Measurements from ENCODE around the gene TNFRSF8.

Gene TNFRSF8

GRCh38 chr1:12186679-12186985 lies 123.5 kb downstream of the TNFRSF8 start:
- Histone ChIP-seq H3K36me3 (ENCODE audit: low read depth) (no peaks in the 10 kb centered on the region), H3K9me3 (ENCODE audit: severe bottlenecking) (no peaks in the 10 kb centered on the region), H3K27me3 (ENCODE audit: insufficient read depth, poor library complexity, severe bottlenecking) (peaks cover under 1% of the 10 kb centered on the region), H3K27ac (ENCODE audit: poor library complexity, severe bottlenecking) (no peak overlapping the region), H3K4me3 (ENCODE audit: severe bottlenecking) (no peak overlapping the region), H3K4me1 (ENCODE audit: insufficient read depth, poor library complexity, severe bottlenecking) (no peaks in the 10 kb centered on the region)
- no peak for ATAC-seq (ENCODE audit: low read depth)
- no peak for DNase-seq (ENCODE audit: low spot score)
- TF ChIP-seq, protein P1, sequence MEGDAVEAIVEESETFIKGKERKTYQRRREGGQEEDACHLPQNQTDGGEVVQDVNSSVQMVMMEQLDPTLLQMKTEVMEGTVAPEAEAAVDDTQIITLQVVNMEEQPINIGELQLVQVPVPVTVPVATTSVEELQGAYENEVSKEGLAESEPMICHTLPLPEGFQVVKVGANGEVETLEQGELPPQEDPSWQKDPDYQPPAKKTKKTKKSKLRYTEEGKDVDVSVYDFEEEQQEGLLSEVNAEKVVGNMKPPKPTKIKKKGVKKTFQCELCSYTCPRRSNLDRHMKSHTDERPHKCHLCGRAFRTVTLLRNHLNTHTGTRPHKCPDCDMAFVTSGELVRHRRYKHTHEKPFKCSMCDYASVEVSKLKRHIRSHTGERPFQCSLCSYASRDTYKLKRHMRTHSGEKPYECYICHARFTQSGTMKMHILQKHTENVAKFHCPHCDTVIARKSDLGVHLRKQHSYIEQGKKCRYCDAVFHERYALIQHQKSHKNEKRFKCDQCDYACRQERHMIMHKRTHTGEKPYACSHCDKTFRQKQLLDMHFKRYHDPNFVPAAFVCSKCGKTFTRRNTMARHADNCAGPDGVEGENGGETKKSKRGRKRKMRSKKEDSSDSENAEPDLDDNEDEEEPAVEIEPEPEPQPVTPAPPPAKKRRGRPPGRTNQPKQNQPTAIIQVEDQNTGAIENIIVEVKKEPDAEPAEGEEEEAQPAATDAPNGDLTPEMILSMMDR (IDR thresholded peaks at IDR 0.05; ENCODE audit: poor library complexity, severe bottlenecking), result no peak

- no peak for DNase-seq (ENCODE audit: low spot score)
- no peak for ATAC-seq (ENCODE audit: low read depth)
- TF ChIP-seq, protein P1 (IDR thresholded peaks at IDR 0.05; ENCODE audit: poor library complexity, severe bottlenecking), result no peak
- Histone ChIP-seq H3K36me3 (ENCODE audit: low read depth) (no peaks in the 10 kb centered on the region), H3K27me3 (ENCODE audit: insufficient read depth, poor library complexity, severe bottlenecking) (peaks cover 7% of the 10 kb centered on the region), H3K27ac (ENCODE audit: poor library complexity, severe bottlenecking) (no peak overlapping the region), H3K4me1 (ENCODE audit: insufficient read depth, poor library complexity, severe bottlenecking) (no peaks in the 10 kb centered on the region), H3K9me3 (ENCODE audit: severe bottlenecking) (no peaks in the 10 kb centered on the region), H3K4me3 (ENCODE audit: severe bottlenecking) (no peak overlapping the region)
Measured at GRCh38 chr1:12188115-12188514, 125.0 kb downstream of the TNFRSF8 start.

GRCh38 chr1:12188657-12189327 lies 125.7 kb downstream of the TNFRSF8 start:
- Histone ChIP-seq H3K9me3 (ENCODE audit: severe bottlenecking) (no peaks in the 10 kb centered on the region), H3K36me3 (ENCODE audit: low read depth) (no peaks in the 10 kb centered on the region), H3K4me1 (ENCODE audit: insufficient read depth, poor library complexity, severe bottlenecking) (no peaks in the 10 kb centered on the region), H3K27me3 (ENCODE audit: insufficient read depth, poor library complexity, severe bottlenecking) (peaks cover 7% of the 10 kb centered on the region), H3K4me3 (ENCODE audit: severe bottlenecking) (no peak overlapping the region), H3K27ac (ENCODE audit: poor library complexity, severe bottlenecking) (no peak overlapping the region)
- TF ChIP-seq, protein P1 (IDR thresholded peaks at IDR 0.05; ENCODE audit: poor library complexity, severe bottlenecking), result no peak
- DNase-seq (ENCODE audit: low spot score), result no peak
- ATAC-seq (ENCODE audit: low read depth), result no peak

DNA sequence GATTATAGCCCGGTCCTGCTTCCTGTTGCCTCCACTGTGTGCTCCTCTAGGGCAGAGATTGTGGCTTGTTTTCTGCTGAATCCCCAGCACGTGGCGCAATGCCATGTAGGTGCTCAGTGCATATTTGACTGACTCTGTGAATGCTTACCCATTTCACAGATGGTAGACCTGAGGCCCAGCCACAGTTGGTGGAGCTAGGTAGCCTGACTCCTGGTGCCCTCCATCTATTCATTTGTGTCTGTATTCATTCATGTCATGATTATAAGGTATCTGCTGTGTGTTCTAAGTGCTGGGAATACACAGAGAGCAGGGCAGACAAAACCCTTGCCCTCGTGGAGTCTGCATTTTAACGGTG lies 126.2 kb downstream of the TNFRSF8 start:
- no peak overlapping the region for H3K4me3 ChIP-seq (ENCODE audit: severe bottlenecking)
- no peaks in the 10 kb centered on the region for H3K9me3 ChIP-seq (ENCODE audit: severe bottlenecking)
- H3K27me3 ChIP-seq (ENCODE audit: insufficient read depth, poor library complexity, severe bottlenecking), result peaks cover 7% of the 10 kb centered on the region
- H3K4me1 ChIP-seq (ENCODE audit: insufficient read depth, poor library complexity, severe bottlenecking), result no peaks in the 10 kb centered on the region
- TF ChIP-seq, protein P1 (IDR thresholded peaks at IDR 0.05; ENCODE audit: poor library complexity, severe bottlenecking), result no peak
- no peak overlapping the region for H3K27ac ChIP-seq (ENCODE audit: poor library complexity, severe bottlenecking)
- ATAC-seq (ENCODE audit: low read depth) (no peak), DNase-seq (ENCODE audit: low spot score) (no peak)
- no peaks in the 10 kb centered on the region for H3K36me3 ChIP-seq (ENCODE audit: low read depth)

GRCh38 chr1:12191242-12192032 lies 128.3 kb downstream of the TNFRSF8 start:
- H3K27ac ChIP-seq (ENCODE audit: poor library complexity, severe bottlenecking), result no peak overlapping the region
- peaks cover 7% of the 10 kb centered on the region for H3K27me3 ChIP-seq (ENCODE audit: insufficient read depth, poor library complexity, severe bottlenecking)
- no peaks in the 10 kb centered on the region for H3K36me3 ChIP-seq (ENCODE audit: low read depth)
- peak; percentile 18; the same call in 1 of the 3 replicates for ATAC-seq (ENCODE audit: low read depth)
- no peak for DNase-seq (ENCODE audit: low spot score)
- TF ChIP-seq, protein P1 (IDR thresholded peaks at IDR 0.05; ENCODE audit: poor library complexity, severe bottlenecking), result no peak
- no peak overlapping the region for H3K4me3 ChIP-seq (ENCODE audit: severe bottlenecking)
- no peaks in the 10 kb centered on the region for H3K9me3 ChIP-seq (ENCODE audit: severe bottlenecking)
- no peaks in the 10 kb centered on the region for H3K4me1 ChIP-seq (ENCODE audit: insufficient read depth, poor library complexity, severe bottlenecking)

Measured in RWPE2 (cell line).